ENCODE measurements around the gene MLLT3.

- no peak for TF ChIP-seq CTCF (IDR thresholded peaks at IDR 0.05)
- no peak for TF ChIP-seq POLR2AphosphoS5 (IDR thresholded peaks at IDR 0.05)
Measured at GRCh38 chr9:20646656-20647055, 24.4 kb upstream of the MLLT3 start.

Measured in suprapubic skin (tissue), 3 donors.